Stimulated activated CD8-positive, alpha-beta memory T cell treated with anti-CD3 and anti-CD28 coated beads, Interleukin-7, amount 100 ng/mL, for 48 hours (primary cell): Measurements from ENCODE around the gene UGT3A1.
"Not testable (repeated sequence)": the region's sequence is repeated elsewhere in the genome, so short reads cannot be mapped to it uniquely, and the experiment has no call there.

ENCODE experiments used
- DNase-seq, 2 donors: peaks; one replicate each; pipeline ENCODE4 v3.0.0-alpha.2; 2020; ENCODE audit warnings: low read depth in 1 of 2; ENCODE audit errors: extremely low read depth in 1 of 2

Gene UGT3A1

GRCh38 chr5:35990520-35990919, 670 bp downstream of the UGT3A1 start:
- DNase-seq, result no peak

DNA sequence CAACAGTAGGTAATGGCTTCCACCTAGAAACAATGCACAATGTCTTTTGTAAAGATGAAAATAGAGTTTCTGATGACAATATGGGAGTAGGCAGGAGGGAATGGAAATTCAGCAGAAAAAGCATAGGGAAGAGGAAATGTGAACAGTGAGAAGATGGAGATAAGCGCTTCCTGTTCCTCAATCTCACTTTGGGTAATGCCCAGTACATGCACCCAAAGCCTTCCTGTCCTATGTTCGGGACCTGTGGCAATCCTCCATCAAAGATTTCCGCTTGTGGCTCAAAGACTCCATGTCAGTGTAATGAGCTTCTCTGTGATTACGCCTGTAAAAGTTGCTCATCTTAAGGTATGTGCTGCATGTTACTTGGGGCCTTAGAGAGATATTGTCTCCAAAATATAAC, 2.7 kb downstream of the UGT3A1 start:
- no peak for DNase-seq

- DNase-seq, result no peak
Measured at GRCh38 chr5:35987776-35988175, 3.4 kb downstream of the UGT3A1 start.

- DNase-seq, result no peak
Measured at GRCh38 chr5:35979715-35980114, 11.5 kb downstream of the UGT3A1 start.

- not testable (repeated sequence) for DNase-seq
Measured at GRCh38 chr5:35976859-35977258, 14.3 kb downstream of the UGT3A1 start.

- DNase-seq, result no peak
Measured at GRCh38 chr5:35974570-35974969, 16.6 kb downstream of the UGT3A1 start.

GRCh38 chr5:35971878-35972210, 19.3 kb downstream of the UGT3A1 start:
- DNase-seq, result no peak

DNA sequence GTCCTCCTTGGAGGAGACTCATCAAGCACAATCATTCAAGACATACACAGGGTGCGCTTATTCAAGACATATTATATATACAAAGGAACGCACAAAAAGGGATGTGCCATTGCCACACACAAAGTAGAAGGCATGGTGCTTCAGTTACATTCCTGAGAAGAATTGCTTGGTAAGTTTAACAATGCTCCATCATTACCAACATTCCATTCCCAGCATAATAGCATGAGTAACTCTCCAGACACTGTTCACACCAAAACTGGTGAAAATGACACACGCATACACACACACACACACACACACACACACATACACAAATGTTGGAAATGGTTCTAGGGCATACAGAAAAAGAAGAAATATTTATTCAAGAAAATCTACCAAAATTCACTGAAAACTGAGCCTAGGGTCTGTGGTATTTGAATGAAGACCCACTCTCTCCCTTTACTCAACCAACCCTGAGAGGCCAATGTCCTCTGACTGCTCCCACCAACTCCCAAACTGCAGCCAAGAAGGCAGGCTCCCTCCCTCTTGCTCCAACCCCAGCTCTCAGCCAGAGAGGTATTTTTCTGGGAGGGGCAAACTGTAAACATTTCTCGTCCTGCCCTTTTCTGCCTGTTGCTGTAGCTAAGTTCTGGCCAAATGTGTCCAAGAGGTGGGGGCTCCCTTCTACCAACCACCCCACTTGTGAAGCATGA, 19.9 kb downstream of the UGT3A1 start:
- no peak for DNase-seq

DNA sequence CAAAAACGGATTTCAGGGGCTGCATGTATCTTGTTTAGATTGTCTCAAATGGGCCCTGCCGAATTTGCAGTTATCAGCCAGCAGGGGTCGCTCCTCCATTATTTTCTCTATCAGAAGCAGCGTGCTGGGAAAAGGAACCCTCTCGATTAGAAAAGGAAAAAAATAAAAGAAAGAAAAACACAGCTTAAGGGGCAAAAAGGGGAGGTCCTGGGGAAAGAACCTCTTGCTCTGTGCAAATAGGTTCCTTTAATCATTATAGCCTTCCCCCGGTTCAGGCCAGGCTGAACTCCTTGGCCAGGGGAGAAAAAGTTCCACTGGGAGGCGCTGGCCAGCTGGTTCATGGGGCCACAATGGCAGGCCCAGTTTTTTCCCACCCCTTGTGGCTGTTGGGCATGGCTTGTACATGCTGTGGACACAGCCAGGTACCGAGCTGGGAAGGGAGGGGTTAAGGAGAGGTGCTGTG, 27.8 kb downstream of the UGT3A1 start:
- no peak for DNase-seq

GRCh38 chr5:35960328-35960727, 30.9 kb downstream of the UGT3A1 start:
- DNase-seq, result no peak

- no peak for DNase-seq
Measured at GRCh38 chr5:35956429-35956828, 34.8 kb downstream of the UGT3A1 start.

DNA sequence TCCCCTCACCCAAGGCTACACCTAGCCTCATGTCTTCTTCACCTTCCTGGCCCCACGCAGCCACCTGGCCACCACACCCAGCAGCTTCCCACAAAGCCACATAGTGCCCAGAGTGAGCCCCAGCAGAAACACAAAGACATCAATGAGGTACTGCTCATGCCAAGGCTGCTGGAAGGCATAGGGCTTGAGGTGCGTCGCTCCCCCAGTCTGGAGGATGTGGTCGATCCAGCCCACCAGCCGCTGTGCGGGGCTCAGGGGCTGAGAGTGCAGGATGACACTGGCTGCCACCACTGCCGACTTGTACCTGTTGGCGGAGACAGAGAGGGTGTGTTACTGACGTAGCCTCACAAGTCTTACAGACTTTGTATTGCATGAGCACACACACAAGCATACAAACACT, 37.0 kb downstream of the UGT3A1 start:
- DNase-seq, result no peak

- no peak for DNase-seq
Measured at GRCh38 chr5:35947085-35947484, 44.1 kb downstream of the UGT3A1 start.

GRCh38 chr5:35939639-35940038, 51.6 kb downstream of the UGT3A1 start:
- DNase-seq, result no peak

DNA sequence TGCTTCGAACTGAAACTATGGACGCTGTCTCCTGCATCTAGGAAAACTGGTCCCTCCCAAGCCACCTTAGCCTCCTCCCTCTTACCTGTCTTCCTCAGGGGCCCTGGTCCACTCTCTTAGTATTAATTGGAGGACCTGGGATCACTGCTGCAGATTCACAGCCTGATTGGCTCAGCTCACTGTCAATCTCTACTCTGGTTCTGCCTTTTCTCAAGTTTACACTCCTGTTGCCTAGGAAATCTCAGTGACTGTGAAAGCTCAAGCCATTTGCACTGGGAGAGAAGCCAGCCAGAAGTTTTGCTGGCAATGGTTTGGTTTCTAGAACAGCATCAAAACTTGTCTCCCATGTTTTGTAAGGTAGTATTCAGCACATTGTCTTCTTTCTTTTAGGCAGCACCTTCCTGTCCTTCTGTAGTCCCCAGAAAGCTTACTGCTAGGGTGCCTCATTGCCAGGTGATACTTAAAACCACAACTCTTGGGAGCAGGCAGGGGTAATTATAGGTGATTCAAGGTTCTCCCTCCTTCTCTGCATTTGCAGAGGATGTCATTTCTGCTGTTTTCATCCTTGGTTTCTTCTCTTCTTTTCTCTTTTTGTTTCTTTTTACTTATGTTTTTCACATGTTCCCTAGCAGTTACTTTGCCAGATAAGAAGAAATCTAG, 52.5 kb downstream of the UGT3A1 start, which contains the start of gene CAPSL:
CAPSL (minus strand) TSS at position 55 of the 660 bp plus-strand sequence. CDS start 17,502 bp downstream, outside the sequence.
- no peak for DNase-seq

GRCh38 chr5:35926389-35927051, 64.7 kb downstream of the UGT3A1 start:
- DNase-seq, result no peak

DNA sequence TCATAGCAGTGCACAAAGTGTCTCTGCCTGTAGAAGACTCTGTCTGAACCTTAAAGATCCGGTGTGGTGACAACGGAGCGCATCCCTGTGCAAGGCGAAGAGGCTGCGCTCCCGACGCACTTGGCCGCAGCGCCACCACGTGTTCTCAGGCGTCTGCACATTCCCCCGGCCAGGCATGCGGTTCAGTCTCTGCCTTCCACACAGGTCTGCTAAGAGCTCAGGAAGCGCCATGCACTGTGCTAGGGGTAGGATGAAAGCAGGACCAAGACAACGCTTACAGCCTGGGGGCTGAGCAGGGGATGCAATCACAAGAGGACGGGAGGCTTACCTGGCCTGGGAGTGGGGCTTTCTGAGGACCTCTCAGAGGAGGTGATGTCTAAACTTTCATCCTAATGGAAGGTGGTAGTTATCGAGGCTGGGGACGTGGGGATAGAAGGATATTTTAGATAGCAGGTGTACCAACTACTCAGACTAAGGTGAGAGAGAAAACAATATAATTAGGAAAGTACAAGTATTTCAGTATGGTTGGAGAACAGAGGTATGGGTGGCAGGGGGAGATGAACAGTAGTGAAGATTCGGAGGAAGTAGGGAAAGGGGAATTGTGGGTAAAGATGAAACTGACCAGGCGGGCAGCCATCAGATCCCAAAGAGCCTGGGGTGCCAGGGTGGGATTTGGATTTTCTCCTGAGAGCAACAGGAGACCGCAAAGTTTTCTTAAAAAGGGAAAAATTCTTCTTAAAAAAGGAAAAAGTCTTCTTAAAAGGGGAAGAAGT, 66.1 kb downstream of the UGT3A1 start:
- DNase-seq, result peak; percentile 75 to 88

DNA sequence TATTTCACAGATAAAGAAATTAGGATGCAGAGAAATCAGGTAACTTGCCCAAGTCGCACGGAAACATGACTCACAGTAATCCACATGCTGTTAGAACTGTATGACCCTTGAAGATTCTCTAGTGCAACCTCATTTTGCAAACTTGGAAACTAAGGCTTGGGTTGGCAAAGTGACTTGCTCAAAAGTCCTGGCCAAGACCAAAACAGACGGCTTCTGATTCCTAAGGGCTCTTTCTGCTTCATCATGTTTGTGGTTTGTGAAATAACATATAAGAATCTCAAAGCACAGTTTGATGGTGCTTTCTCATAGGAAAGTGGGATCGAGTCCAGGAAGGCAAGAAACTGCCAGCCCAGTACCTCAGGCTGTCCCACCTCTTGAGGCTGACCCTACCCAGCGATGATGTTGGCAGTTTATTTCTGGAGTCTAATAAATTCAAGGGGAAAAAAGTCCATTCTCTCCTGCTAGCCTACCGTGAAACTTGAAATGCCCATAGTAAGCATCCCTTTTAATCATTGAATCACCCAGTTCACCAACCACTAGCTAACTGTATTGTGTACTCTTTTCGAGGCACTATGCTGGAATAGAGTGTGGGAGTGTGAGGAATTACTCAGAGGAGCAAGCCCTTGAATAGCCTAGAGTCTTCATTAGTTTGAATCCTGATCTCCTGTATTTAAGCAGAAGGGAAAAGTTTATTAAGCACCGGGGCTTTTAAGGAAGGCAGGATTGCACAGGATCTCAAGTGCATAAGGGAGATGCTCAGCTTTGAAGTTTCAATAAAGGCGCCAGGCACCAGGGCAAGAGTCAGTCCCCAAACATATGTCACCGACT, 66.9 kb downstream of the UGT3A1 start:
- no peak for DNase-seq

- no peak for DNase-seq
Measured at GRCh38 chr5:35922468-35922867, 68.7 kb downstream of the UGT3A1 start.

DNA sequence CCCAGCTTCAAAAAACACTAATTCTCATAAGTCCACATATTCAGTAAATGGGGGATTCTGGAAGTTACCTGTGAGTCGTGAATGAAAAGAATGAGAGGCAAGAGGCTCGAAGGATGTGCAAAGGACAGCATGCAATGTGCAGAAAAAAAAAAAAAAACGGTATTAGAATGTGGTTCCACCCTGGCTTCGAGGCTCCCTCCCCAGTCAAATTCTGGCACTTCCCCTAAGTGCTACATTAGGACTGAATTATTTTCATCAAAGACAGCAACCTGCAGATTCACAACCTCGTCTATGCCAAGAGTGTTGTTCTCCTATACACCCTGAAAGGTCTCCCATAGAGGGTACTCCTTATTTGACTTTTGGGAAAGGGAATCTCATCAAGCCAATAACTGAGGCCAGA, 69.3 kb downstream of the UGT3A1 start:
- no peak for DNase-seq
